Chondrocyte (in vitro differentiated cells): ENCODE data around the gene SESTD1. TPM values are rescaled to one million over a fixed set of nuclear protein-coding genes. Genes with fewer than 3 reads are reported as not detected.
"Not testable (repeated sequence)": the region's sequence is repeated elsewhere in the genome, so short reads cannot be mapped to it uniquely, and the experiment has no call there.

Experiments
- DNase-seq: peaks from one replicate; pipeline ENCODE4 v3.0.0; 2021; ENCODE audit warnings: mixed read lengths, low spot score
- H3K27ac Mint-ChIP-seq: one replicate; pipeline ENCODE4 v1.8.0; 2021; ENCODE audit warnings: mild to moderate bottlenecking, moderate library complexity, mixed read lengths; ENCODE audit not compliant: unreplicated experiment
- H3K27me3 Mint-ChIP-seq: 2 replicates; pipeline ENCODE4 v1.8.0; 2021; ENCODE audit warnings: low read depth, mixed read lengths
- H3K36me3 Mint-ChIP-seq: 2 replicates; pipeline ENCODE4 v1.8.0; 2021; ENCODE audit warnings: low read depth, mixed read lengths
- H3K4me1 Mint-ChIP-seq: 2 replicates; pipeline ENCODE4 v1.8.0; 2021; ENCODE audit warnings: low read depth, mild to moderate bottlenecking, mixed read lengths
- H3K4me3 Mint-ChIP-seq: one replicate; pipeline ENCODE4 v1.8.0; 2021; ENCODE audit warnings: mild to moderate bottlenecking, moderate library complexity, mixed read lengths; ENCODE audit not compliant: unreplicated experiment
- H3K9me3 Mint-ChIP-seq: 2 replicates; pipeline ENCODE4 v1.8.0; 2021; ENCODE audit warnings: low read depth, mixed read lengths
- total RNA-seq: library from RNA; stranded (reverse); gene quantifications from 3 replicates; pipeline ENCODE4 v1.2.1, GENCODE V29; 2021
- TF ChIP-seq, protein P1 (sequence below): fragments of 200-600 bp; sonication (generic); IDR thresholded peaks from 2 replicates; pipeline ENCODE4 v1.5.0; 2021; ENCODE audit warnings: antibody characterized with exemption, mild to moderate bottlenecking, moderate library complexity

Gene SESTD1
- total RNA-seq, 1 donor from 2014 or later = 101 TPM

GRCh38 chr2:179250848-179251504 lies 13.7 kb downstream of the SESTD1 start:
- H3K4me1 Mint-ChIP-seq = peaks cover 27% of the 10 kb centered on the region
- H3K27me3 Mint-ChIP-seq = no peaks in the 10 kb centered on the region
- no peak overlapping the region for H3K4me3 Mint-ChIP-seq
- peaks cover 9% of the 10 kb centered on the region for H3K9me3 Mint-ChIP-seq
- peaks cover 2% of the 10 kb centered on the region for H3K36me3 Mint-ChIP-seq
- no peak for DNase-seq
- TF ChIP-seq, protein P1, sequence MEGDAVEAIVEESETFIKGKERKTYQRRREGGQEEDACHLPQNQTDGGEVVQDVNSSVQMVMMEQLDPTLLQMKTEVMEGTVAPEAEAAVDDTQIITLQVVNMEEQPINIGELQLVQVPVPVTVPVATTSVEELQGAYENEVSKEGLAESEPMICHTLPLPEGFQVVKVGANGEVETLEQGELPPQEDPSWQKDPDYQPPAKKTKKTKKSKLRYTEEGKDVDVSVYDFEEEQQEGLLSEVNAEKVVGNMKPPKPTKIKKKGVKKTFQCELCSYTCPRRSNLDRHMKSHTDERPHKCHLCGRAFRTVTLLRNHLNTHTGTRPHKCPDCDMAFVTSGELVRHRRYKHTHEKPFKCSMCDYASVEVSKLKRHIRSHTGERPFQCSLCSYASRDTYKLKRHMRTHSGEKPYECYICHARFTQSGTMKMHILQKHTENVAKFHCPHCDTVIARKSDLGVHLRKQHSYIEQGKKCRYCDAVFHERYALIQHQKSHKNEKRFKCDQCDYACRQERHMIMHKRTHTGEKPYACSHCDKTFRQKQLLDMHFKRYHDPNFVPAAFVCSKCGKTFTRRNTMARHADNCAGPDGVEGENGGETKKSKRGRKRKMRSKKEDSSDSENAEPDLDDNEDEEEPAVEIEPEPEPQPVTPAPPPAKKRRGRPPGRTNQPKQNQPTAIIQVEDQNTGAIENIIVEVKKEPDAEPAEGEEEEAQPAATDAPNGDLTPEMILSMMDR = no peak
- H3K27ac Mint-ChIP-seq = no peak overlapping the region

DNA sequence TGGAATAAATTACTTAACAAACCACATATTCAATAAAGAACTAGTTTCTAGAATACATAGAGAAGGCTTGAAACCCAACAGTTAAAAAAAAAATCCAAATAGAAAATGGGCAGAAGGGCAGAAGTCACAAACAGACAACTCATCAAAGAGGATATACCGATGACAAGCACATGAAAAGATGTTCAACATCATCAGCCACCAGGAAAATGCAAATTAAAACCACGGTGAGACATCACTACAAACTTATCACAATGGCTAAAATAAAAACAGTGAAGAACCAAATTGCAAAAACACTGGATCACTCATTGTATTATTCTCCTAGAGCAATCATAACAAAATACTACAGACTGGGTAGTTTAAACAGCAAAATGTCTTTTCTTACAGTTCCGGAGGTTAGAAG lies 14.5 kb downstream of the SESTD1 start:
- Mint-ChIP-seq H3K36me3 (peaks cover 2% of the 10 kb centered on the region), H3K27ac (no peak overlapping the region), H3K4me3 (no peak overlapping the region), H3K27me3 (no peaks in the 10 kb centered on the region), H3K4me1 (peaks cover 27% of the 10 kb centered on the region), H3K9me3 (peaks cover 6% of the 10 kb centered on the region)
- TF ChIP-seq, protein P1 = no peak
- no peak for DNase-seq

GRCh38 chr2:179248024-179248348 lies 16.6 kb downstream of the SESTD1 start:
- peaks cover 6% of the 10 kb centered on the region for H3K9me3 Mint-ChIP-seq
- H3K36me3 Mint-ChIP-seq = peaks cover 2% of the 10 kb centered on the region
- no peak overlapping the region for H3K27ac Mint-ChIP-seq
- H3K27me3 Mint-ChIP-seq = no peaks in the 10 kb centered on the region
- no peak overlapping the region for H3K4me3 Mint-ChIP-seq
- peaks cover 30% of the 10 kb centered on the region for H3K4me1 Mint-ChIP-seq
- no peak for DNase-seq
- TF ChIP-seq, protein P1 = no peak

- Mint-ChIP-seq H3K4me1 (peaks cover 30% of the 10 kb centered on the region), H3K9me3 (peaks cover 6% of the 10 kb centered on the region), H3K4me3 (no peak overlapping the region), H3K36me3 (peaks cover 2% of the 10 kb centered on the region), H3K27ac (no peak overlapping the region), H3K27me3 (no peaks in the 10 kb centered on the region)
- TF ChIP-seq, protein P1 = no peak
- DNase-seq = no peak
Observed at GRCh38 chr2:179247318-179248023, 17.2 kb downstream of the SESTD1 start.

- peak overlapping the region; percentile 17 for H3K27ac Mint-ChIP-seq
Observed at GRCh38 chr2:179245843-179246242, 18.8 kb downstream of the SESTD1 start.

More at GRCh38 chr2:179245843-179246242, 18.8 kb downstream of the SESTD1 start:
- H3K4me3 Mint-ChIP-seq, H3K27me3 Mint-ChIP-seq, DNase-seq, H3K9me3 Mint-ChIP-seq, H3K36me3 Mint-ChIP-seq: not testable (repeated sequence)
- H3K4me1 Mint-ChIP-seq = peaks cover 26% of the 10 kb centered on the region
